ENCODE results near the gene SLC38A5.

SLC38A5 gene

GRCh38 chrX:48480142-48480541 lies 10.1 kb upstream of the SLC38A5 start:
- no peak for TF ChIP-seq CTCF (IDR thresholded peaks at IDR 0.05)
- Histone ChIP-seq H3K4me1 (no peaks in the 10 kb centered on the region), H3K27ac (no peak overlapping the region), H3K79me2 (no peaks in the 10 kb centered on the region), H3K27me3 (ENCODE audit: control insufficient read depth, insufficient read depth, low read length) (no peaks in the 10 kb centered on the region), H3K9ac (no peak overlapping the region), H2AFZ (no peak overlapping the region), H3K36me3 (ENCODE audit: control insufficient read depth, insufficient read depth, low read length) (no peaks in the 10 kb centered on the region), H3K9me3 (ENCODE audit: control insufficient read depth, low read length) (no peaks in the 10 kb centered on the region), H3K4me3 (ENCODE audit: low read depth, low read length) (no peak overlapping the region), H3K4me2 (ENCODE audit: low read length) (no peak overlapping the region)

GRCh38 chrX:48478806-48479205 lies 8.7 kb upstream of the SLC38A5 start:
- no peak overlapping the region for H2AFZ ChIP-seq
- H3K79me2 ChIP-seq, result no peaks in the 10 kb centered on the region
- H3K27me3 ChIP-seq (ENCODE audit: control insufficient read depth, insufficient read depth, low read length), result no peaks in the 10 kb centered on the region
- H3K9ac ChIP-seq, result no peak overlapping the region
- H3K36me3 ChIP-seq (ENCODE audit: control insufficient read depth, insufficient read depth, low read length), result no peaks in the 10 kb centered on the region
- H3K9me3 ChIP-seq (ENCODE audit: control insufficient read depth, low read length), result no peaks in the 10 kb centered on the region
- no peak overlapping the region for H3K4me3 ChIP-seq (ENCODE audit: low read depth, low read length)
- no peaks in the 10 kb centered on the region for H3K4me1 ChIP-seq
- no peak overlapping the region for H3K4me2 ChIP-seq (ENCODE audit: low read length)
- no peak for TF ChIP-seq CTCF (IDR thresholded peaks at IDR 0.05)
- no peak overlapping the region for H3K27ac ChIP-seq

- Histone ChIP-seq H3K9me3 (ENCODE audit: control insufficient read depth, low read length) (no peaks in the 10 kb centered on the region), H3K4me3 (ENCODE audit: low read depth, low read length) (no peak overlapping the region), H3K9ac (no peak overlapping the region), H2AFZ (no peak overlapping the region), H3K4me1 (no peaks in the 10 kb centered on the region), H3K79me2 (no peaks in the 10 kb centered on the region), H3K4me2 (ENCODE audit: low read length) (no peak overlapping the region), H3K36me3 (ENCODE audit: control insufficient read depth, insufficient read depth, low read length) (no peaks in the 10 kb centered on the region), H3K27ac (no peak overlapping the region), H3K27me3 (ENCODE audit: control insufficient read depth, insufficient read depth, low read length) (no peaks in the 10 kb centered on the region)
- no peak for TF ChIP-seq CTCF (IDR thresholded peaks at IDR 0.05)
These were observed 8.1 kb upstream of the SLC38A5 start for GRCh38 chrX:48477960-48478755.

- Histone ChIP-seq H3K4me2 (ENCODE audit: low read length) (peak overlapping the region; percentile 91), H2AFZ (no peak overlapping the region), H3K27ac (peak overlapping the region; percentile 62), H3K9me3 (ENCODE audit: control insufficient read depth, low read length) (no peaks in the 10 kb centered on the region), H3K36me3 (ENCODE audit: control insufficient read depth, insufficient read depth, low read length) (no peaks in the 10 kb centered on the region), H3K79me2 (no peaks in the 10 kb centered on the region), H3K9ac (no peak overlapping the region), H3K27me3 (ENCODE audit: control insufficient read depth, insufficient read depth, low read length) (no peaks in the 10 kb centered on the region), H3K4me1 (no peaks in the 10 kb centered on the region), H3K4me3 (ENCODE audit: low read depth, low read length) (peak overlapping the region; percentile 86)
- TF ChIP-seq CTCF (IDR thresholded peaks at IDR 0.05), result no peak
These were observed 6.9 kb upstream of the SLC38A5 start for GRCh38 chrX:48476919-48477318.
